Gastroesophageal sphincter (tissue), 4 donors: ENCODE results near the gene SFPQ. TPM values are rescaled to one million over a fixed set of nuclear protein-coding genes. Genes with fewer than 3 reads are reported as not detected.

Source experiments
- ATAC-seq: fragments of 150-250 bp; one replicate; pipeline ENCODE4 v1.9.1; 2016; ENCODE audit warnings: mild to moderate bottlenecking, moderate library complexity
- H3K27ac ChIP-seq, 4 donors: fragments of 200-600 bp; sonication (generic) in 3 of 4; 1 replicate in 3 of 4; 2 replicates in 1 of 4; pipeline ENCODE4 v1.5.1; 2016 to 2019
- H3K27me3 ChIP-seq: fragments of 200-600 bp; sonication (generic); one replicate; pipeline ENCODE4 v1.5.1; 2019
- H3K36me3 ChIP-seq, 2 donors: fragments of 200-600 bp; sonication (generic); one replicate each; pipeline ENCODE4 v1.5.1; 2019; ENCODE audit warnings: control low read depth in 1 of 2
- H3K4me1 ChIP-seq, 3 donors: fragments of 200-600 bp; sonication (generic); 1 replicate in 2 of 3; 2 replicates in 1 of 3; pipeline ENCODE4 v1.5.1; 2016 to 2019; ENCODE audit warnings: control low read depth in 2 of 3
- H3K4me3 ChIP-seq, 2 donors: fragments of 200-600 bp; sonication (generic); one replicate each; pipeline ENCODE4 v1.5.1; 2019; ENCODE audit warnings: mild to moderate bottlenecking in 1 of 2, moderate library complexity in 1 of 2
- H3K9me3 ChIP-seq, 3 donors: fragments of 200-600 bp; sonication (generic); one replicate each; pipeline ENCODE4 v1.5.1; 2017 to 2019; ENCODE audit warnings: control low read depth in 2 of 3
- EP300 ChIP-seq: sonication (generic); formaldehyde crosslinking; IDR thresholded peaks from one replicate; pipeline ENCODE4 v1.6.1; 2017; ENCODE audit warnings: antibody characterized with exemption, mild to moderate bottlenecking
- POLR2A ChIP-seq, 2 donors: fragments of 450-650 bp; IDR thresholded peaks; one replicate each; pipeline ENCODE4 v1.6.1; 2017; ENCODE audit warnings: antibody characterized with exemption in 2 of 2, mild to moderate bottlenecking in 2 of 2, moderate library complexity in 1 of 2
- POLR2AphosphoS5 ChIP-seq: sonication (generic); formaldehyde crosslinking; IDR thresholded peaks from one replicate; pipeline ENCODE4 v1.6.1; 2017; ENCODE audit warnings: antibody characterized with exemption
- WGBS, 2 donors: methylation state at CpG; one replicate each; pipeline ENCODE4 v1.1.5; 2018; ENCODE audit warnings: low coverage in 1 of 2; 5-methylcytosine and 5-hydroxymethylcytosine counted together
- total RNA-seq, 4 donors: library from RNA; depleted of rRNA; stranded (reverse); fragments of >200 nt; gene quantifications; one replicate each; pipeline ENCODE4 v1.1.0, GENCODE V29; 2016
- TF ChIP-seq, protein P1 (sequence below), 4 experiments: fragments of 200-600 bp in 2 of 4; fragments of 450-650 bp in 2 of 4; sonication (generic) in 1 of 4; IDR thresholded peaks; one replicate each; pipeline ENCODE4 v1.5.1; 2017 to 2019; ENCODE audit warnings: antibody characterized with exemption in 4 of 4, mild to moderate bottlenecking in 2 of 4, moderate library complexity in 2 of 4

SFPQ gene
- total RNA-seq, 4 donors from 2014 or later, result 86.4 to 239 (median 146) TPM

DNA sequence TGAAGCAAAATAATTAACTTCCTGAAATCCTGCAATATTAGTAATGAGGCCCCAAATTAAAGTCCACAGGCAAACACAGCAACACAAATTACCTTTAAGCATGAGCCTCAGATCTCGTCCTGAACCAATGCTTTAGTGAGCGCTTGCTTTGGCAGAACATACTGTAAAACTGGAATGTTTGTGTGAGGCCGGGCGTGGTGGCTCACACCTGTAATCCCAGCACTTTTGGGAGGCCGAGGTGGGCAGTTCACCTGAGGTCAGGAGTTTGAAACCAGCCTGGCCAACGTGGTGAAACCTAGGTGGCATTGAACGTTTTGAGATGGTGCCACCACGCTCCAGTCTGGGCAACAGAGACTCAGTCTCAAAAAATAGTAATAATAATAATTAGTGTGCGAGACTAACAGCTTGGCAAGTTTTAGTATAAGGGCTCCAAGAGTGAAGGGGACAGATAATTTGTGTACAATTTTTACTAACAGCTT, 17.8 kb downstream of the SFPQ start:
- no peak for ATAC-seq
- TF ChIP-seq EP300, result no peak
- TF ChIP-seq POLR2AphosphoS5, result no peak
- TF ChIP-seq, protein P1, sequence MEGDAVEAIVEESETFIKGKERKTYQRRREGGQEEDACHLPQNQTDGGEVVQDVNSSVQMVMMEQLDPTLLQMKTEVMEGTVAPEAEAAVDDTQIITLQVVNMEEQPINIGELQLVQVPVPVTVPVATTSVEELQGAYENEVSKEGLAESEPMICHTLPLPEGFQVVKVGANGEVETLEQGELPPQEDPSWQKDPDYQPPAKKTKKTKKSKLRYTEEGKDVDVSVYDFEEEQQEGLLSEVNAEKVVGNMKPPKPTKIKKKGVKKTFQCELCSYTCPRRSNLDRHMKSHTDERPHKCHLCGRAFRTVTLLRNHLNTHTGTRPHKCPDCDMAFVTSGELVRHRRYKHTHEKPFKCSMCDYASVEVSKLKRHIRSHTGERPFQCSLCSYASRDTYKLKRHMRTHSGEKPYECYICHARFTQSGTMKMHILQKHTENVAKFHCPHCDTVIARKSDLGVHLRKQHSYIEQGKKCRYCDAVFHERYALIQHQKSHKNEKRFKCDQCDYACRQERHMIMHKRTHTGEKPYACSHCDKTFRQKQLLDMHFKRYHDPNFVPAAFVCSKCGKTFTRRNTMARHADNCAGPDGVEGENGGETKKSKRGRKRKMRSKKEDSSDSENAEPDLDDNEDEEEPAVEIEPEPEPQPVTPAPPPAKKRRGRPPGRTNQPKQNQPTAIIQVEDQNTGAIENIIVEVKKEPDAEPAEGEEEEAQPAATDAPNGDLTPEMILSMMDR (IDR thresholded peaks at IDR 0.05), result no peak
- TF ChIP-seq POLR2A (IDR thresholded peaks at IDR 0.05), result no peak
- Histone ChIP-seq H3K4me3 (no peak overlapping the region), H3K4me1 (peaks cover 3 to 19% (median 4%) of the 10 kb centered on the region in 3 donors), H3K27me3 (no peaks in the 10 kb centered on the region), H3K27ac (no peak overlapping the region), H3K9me3 (no peaks in the 10 kb centered on the region), H3K36me3 (peaks cover 0 to 65% of the 10 kb centered on the region in 2 donors)
- 71 to 75% methylated on average over 4 to 9 of the region's 9 CpGs for WGBS, 2 donors

DNA sequence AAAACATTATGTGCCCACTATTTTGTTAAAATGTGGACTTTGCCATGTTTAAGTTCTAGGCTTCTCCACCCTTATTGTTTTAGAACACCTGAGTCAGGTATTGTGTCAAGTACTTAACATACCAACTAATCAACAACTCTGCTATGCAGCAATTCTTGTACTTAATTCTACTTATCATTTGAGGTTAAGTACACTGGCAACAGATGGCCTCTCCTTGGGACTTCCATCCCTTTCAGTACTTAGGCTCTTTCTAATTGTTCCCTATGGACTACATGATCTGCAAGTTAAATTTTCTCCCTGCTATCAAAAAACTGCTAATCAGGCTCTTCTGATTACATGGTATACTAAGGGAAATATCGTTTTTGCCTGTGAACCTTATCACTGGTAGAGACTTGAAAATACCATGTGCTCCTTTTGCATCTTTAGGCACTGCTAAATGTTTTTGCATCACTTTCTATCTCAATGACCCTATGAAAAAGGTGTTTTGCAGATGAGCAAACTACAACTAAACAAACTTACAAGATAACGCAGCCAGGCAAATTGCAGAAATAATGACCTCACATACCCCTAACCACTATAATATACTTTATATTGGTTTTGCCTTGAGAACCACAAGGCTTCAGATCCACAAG, 18.9 kb downstream of the SFPQ start:
- Histone ChIP-seq H3K27ac (no peak overlapping the region), H3K4me3 (no peak overlapping the region), H3K36me3 (peaks cover 0 to 53% of the 10 kb centered on the region in 2 donors), H3K9me3 (no peaks in the 10 kb centered on the region), H3K27me3 (no peaks in the 10 kb centered on the region), H3K4me1 (peaks cover under 1 to 8% (median 1%) of the 10 kb centered on the region in 3 donors)
- ATAC-seq, result no peak
- no peak for TF ChIP-seq POLR2AphosphoS5
- no peak for TF ChIP-seq EP300
- TF ChIP-seq POLR2A (IDR thresholded peaks at IDR 0.05), result no peak
- TF ChIP-seq, protein P1 (IDR thresholded peaks at IDR 0.05), result no peak
- 38 to 50% methylated on average over 1 to 2 of the region's 2 CpGs for WGBS, 2 donors

DNA sequence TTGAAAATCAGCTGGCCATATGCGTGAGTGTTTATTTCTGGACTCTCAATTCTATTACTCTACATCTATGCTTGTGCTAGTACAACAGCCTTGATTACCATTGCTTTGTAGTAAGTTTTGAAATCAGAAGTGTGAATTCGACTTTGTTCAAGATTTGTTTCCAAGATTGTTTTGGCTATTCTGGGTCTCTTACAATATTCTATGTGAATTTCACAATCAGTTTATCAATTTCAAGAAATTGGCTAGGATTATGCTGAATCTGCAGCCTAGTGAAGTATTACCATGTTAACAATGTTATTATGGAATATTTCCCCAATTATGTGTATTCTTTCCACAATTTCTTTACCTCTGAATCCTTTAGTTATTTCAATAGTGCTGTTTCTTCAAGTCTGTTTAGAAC, 19.5 kb downstream of the SFPQ start:
- H3K4me3 ChIP-seq, result no peak overlapping the region
- peaks cover 0 to 48% of the 10 kb centered on the region in 2 donors for H3K36me3 ChIP-seq
- H3K4me1 ChIP-seq, result peaks cover 0 to 3% (median 0%) of the 10 kb centered on the region in 3 donors
- ATAC-seq, result no peak
- no peaks in the 10 kb centered on the region for H3K27me3 ChIP-seq
- no peak overlapping the region for H3K27ac ChIP-seq
- H3K9me3 ChIP-seq, result no peaks in the 10 kb centered on the region
- TF ChIP-seq POLR2A (IDR thresholded peaks at IDR 0.05) (no peak), POLR2AphosphoS5 (no peak), EP300 (no peak)
- TF ChIP-seq, protein P1 (IDR thresholded peaks at IDR 0.05), result no peak
- 70 to 71% methylated on average over 2 of the region's 2 CpGs for WGBS, 2 donors

DNA sequence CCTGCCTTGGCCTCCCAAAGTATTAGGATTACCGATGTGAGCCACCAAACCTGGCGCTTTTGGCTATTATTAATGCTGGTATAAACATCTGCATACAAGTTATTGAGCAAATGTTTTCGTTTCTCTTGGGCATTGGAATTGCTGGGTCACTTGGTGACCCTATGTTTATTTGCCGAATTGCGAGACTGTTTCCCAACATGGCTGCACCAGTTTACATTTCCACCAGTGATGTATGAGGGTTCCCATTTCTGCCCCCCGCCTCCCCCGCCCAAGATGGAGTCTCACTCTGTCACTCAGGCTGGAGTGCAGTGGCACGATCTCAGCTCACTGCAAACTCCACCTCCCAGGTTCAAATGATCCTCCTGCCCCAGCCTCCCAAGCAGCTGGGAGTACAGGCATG, 20.9 kb downstream of the SFPQ start:
- Histone ChIP-seq H3K27me3 (no peaks in the 10 kb centered on the region), H3K4me3 (no peak overlapping the region), H3K36me3 (peaks cover 0 to 33% of the 10 kb centered on the region in 2 donors), H3K27ac (no peak overlapping the region), H3K4me1 (no peaks in the 10 kb centered on the region), H3K9me3 (no peaks in the 10 kb centered on the region)
- WGBS, 2 donors, result 84% methylated on average over 4 to 6 of the region's 8 CpGs
- TF ChIP-seq POLR2A (IDR thresholded peaks at IDR 0.05) (no peak), EP300 (no peak), POLR2AphosphoS5 (no peak)
- TF ChIP-seq, protein P1 (IDR thresholded peaks at IDR 0.05), result no peak
- no peak for ATAC-seq

DNA sequence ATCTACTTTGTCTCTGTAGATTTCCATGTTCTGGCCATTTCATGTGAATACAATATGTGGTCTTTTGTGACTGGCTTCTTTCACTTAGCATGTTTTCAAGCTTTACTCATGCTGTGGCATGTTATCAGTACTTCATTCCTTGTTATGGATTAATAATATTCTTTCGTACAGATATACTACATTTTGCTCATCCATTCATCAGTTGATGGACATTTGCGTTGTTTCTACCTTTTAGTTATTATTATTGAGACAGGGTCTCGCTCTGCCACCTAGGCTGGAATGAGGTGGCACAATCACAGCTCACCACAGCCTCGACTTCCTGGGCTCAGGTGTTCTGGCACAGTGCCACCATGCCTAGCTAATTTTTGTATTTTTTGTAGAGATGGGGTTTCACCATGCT, 21.4 kb downstream of the SFPQ start:
- Histone ChIP-seq H3K27me3 (no peaks in the 10 kb centered on the region), H3K36me3 (peaks cover 0 to 29% of the 10 kb centered on the region in 2 donors), H3K4me1 (no peaks in the 10 kb centered on the region), H3K9me3 (no peaks in the 10 kb centered on the region), H3K4me3 (no peak overlapping the region), H3K27ac (no peak overlapping the region)
- ATAC-seq, result no peak
- 87 to 88% methylated on average over 3 to 4 of the region's 4 CpGs for WGBS, 2 donors
- no peak for TF ChIP-seq POLR2AphosphoS5
- TF ChIP-seq, protein P1 (IDR thresholded peaks at IDR 0.05), result no peak
- no peak for TF ChIP-seq POLR2A (IDR thresholded peaks at IDR 0.05)
- no peak for TF ChIP-seq EP300
